Activated CD4-positive, alpha-beta T cell treated with anti-CD3 and anti-CD28 coated beads for 48 hours (primary cell): ENCODE measurements around the gene MYO1G.
"Not testable (repeated sequence)": the region's sequence is repeated elsewhere in the genome, so short reads cannot be mapped to it uniquely, and the experiment has no call there.

ENCODE experiments used
- DNase-seq: peaks from one replicate; pipeline ENCODE4 v3.0.0-alpha.2; 2020

MYO1G gene

DNA sequence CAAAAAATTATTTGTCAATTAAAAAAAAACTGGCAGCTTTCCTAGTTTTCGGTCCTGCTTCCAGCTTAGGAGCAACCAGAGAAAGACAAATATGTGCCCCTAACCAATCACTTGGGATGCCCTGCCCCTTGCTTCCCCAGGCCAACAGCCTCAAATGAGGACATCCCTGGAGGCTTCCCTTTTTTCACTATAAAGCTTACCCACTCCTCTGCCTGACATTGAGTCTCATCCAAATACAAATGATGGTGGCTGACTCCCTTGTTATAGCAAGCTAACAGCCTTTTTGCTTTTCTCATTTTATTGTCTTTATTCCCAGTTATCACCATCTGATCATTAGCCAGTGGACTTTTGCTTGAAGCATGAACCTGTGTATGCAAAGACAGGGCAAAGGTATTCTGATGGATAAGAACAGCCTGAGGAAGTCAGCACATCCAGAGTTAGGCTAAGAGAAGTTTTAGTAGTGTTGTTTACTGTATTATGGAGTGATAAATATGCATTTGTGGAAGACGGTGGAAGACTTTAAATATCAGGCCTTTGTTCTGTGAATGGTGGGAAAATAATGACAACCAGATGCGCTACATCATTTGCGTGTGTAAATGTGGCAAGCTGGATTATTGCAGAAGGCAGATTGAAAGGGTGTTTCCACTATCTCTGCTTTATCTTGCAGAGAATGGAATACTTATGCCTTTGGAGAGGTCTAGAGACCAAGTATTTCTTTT, 19.5 kb upstream of the MYO1G start:
- DNase-seq = no peak

DNA sequence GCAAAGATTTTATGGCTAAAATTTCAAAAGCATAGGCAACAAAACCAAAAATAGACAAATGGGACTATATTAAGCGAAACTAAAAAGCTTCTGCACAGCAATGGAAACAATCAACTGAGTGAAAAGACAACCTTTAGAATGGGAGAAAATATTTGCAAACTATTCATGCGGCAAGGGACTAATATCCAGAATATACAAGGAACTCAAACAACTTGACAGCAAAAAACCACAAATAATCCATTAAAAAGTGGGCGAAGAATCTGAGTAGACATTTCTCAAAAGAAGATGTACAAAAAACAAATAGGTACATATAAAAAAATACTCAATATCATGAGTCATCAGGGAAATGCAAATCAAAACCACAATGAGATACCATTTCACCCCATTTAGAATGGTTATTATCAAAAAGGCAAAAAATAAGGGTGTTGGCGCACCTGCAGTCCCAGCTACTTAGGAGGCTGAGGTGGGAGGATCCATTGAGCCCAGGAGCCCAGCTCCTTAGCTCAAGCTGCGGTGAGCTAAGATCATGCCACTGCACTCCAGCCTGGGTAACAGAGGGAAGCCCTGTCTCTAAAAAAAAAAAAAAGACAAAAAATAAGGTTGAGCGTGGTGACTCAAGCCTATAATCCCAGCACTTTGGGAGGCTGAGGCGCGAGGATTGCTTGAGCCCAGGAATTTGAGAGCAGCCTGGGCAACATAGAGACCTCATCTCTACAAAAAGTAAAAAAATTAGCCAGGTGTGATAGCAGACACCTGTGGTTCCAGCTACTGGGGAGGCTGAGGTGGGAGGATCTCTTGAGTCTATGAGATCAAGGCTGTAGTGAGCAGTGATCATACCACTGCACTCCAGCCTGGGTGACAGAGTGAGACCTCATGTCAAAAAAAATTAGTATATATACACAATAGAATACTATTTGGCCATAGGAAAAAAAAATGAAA, 17.0 kb upstream of the MYO1G start:
- DNase-seq = no peak

DNA sequence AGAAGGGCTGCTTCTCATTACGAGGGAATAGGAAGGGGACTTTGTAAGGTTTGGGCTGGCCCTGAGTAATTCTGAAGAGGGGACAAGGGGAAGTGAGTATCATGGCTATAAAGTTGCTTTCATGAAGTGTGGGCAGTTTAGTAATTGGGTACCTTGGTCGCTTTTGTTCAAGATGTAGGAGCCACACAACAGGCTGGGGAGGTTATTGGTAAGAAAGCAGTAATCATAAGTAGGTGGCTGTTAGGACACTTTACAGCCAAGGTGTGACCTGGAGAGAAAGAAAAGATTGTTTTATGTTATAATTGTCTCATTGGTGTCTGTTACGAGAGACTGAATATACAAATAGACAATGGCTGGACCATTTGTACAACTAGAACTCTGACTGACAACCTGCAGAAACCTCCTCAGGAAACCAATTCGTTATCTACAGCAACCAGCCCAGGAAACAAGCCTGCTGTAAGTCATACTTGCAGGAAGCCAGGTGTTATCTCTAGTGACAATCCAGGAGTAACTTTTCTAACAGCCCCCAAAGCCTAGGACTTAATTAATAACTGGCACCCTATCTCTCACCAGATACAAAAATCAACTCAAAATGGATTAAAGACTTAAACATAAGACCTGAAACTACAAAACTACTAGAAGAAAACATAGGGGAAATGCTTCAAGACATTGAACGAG, 16.2 kb upstream of the MYO1G start:
- DNase-seq = no peak

DNA sequence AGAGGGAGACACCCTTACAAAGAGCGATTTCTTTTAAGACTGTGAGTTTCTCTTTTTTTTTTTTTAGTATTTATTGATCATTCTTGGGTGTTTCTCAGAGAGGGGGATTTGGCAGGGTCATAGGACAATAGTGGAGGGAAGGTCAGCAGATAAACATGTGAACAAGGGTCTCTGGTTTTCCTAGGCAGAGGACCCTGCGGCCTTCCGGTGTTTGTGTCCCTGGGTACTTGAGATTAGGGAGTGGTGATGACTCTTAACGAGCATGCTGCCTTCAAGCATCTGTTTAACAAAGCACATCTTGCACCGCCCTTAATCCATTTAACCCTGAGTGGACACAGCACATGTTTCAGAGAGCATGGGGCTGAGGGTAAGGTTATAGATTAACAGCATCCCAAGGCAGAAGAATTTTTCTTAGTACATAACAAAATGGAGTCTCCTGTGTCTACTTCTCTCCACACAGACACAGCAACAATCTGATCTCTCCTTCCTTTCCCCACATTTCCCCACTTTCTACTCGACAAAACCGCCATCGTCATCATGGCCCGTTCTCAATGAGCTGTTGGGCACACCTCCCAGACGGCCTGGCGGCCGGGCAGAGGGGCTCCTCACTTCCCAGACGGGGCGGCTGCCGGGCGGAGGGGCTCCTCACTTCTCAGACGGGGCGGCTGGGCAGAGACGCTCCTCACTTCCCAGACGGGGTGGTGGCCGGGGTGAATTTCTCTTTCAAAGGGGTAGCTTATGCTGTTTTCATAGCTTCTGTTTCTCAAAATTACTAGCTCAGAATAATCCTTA, 13.4 kb upstream of the MYO1G start:
- DNase-seq = not testable (repeated sequence)

DNA sequence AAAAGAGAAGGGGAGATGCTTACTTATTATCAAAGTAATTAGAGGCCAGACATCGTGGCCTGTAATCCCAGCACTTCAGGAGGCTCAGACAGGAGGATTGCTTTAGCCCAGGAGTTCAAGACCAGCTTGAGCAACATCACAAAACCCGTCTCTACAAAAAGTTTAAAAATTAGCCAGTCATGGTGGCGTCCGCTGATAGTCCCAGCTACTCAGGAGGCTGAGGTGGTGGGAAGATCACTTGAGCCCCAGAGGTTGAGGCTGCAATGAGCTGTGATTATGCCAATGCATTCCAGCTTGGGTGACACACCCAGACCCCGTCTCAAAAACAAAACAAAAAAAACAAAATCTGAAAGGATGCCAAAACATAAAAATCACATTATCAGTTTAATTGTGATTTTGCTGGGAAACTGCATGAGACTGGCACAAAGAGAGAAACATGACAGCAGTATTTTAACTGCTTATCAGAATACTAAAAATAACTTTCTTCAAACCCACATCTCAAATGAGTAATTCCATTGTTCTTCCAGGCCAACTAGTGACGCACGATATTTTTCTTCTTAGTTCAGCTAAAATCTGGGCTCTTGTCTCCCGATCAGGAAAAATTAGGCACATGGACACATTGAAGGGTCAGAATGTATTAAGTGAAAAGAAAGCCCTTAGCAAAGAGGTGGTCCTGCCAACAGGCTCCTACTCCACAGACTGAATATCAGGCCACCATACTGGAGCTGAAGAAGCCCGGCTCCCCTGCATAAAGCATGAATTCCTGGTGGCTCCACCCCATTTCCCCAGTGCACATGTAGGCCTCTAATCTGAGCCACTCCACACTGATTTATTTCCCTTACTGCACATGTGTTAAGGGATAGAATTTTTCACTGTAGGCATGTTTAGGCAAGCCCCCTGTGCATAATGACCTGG, 11.6 kb upstream of the MYO1G start:
- no peak for DNase-seq

DNA sequence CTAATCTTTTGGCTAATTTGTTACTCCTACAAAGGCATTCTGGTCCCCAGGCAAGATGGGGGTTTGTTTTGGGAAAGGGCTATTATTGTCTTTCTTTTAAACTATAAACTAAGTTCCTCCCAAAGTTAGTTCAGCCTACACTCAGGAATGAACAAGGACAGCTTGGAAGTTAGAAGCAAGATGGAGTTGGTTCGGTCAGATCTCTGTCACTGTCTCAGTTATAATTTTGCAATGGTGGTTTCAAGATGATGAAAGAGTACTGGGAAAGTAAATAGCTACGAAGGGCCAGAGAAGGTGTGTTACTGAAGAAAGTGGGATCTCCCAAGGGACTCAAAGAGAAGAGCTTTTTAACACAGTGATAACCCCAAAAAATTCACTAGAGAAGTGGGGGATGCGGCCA, 10.3 kb upstream of the MYO1G start:
- no peak for DNase-seq

DNA sequence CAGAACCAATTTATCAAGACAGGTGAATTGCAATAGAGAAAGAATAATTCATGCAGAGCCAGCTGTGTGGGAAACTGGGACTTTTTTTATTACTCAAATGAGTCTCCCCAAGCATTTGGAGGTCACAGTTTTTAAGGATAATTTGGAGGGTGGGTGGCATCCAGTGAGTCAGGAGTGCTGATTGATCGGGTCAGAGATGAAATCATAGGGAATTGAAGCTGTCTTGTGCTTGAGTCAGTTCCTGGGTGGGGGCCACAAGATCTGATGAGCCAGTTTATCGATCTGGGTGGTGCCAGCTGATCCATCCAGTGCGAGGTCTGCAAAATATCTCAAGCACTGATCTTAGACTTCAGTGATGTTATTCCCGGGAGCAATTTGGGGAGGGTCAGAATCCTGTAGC, 9.9 kb upstream of the MYO1G start:
- DNase-seq = no peak

DNA sequence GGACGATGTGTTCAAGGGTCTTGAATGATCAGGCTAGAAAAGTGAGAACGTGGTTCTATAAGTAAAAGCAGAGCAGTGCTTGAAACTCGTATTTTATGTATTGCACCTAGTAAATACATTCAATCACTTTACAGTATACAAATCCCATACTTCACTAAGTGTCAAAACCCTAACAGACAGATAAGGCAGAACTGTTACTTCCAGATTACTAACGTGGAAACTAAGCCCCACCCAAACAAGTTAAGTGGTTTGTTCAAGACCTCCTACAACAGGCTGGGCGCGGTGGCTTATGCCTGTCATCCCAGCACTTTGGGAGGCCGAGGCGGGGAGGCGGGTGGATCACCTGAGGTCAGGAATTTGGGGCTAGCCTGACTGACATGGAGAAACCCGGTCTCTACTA, 9.2 kb upstream of the MYO1G start:
- no peak for DNase-seq

DNA sequence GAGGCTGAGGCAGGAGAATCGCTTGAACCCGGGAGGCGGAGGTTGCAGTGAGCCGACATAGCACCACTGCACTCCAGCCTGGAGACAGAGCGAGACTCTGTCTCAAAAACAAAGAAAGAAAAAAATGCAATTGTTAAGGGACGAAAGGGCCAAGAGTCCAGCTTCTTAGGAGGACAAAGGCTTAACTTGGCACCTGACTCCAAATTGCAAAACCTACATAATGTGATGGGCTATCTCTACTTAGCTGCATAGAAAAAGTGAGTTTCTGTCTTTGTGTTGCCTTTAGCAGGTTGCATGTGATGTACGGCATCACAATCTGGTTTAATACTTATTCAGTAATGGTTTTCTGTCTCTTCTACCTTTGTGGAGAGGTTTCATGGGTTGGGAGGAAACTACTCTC, 8.6 kb upstream of the MYO1G start:
- no peak for DNase-seq

DNA sequence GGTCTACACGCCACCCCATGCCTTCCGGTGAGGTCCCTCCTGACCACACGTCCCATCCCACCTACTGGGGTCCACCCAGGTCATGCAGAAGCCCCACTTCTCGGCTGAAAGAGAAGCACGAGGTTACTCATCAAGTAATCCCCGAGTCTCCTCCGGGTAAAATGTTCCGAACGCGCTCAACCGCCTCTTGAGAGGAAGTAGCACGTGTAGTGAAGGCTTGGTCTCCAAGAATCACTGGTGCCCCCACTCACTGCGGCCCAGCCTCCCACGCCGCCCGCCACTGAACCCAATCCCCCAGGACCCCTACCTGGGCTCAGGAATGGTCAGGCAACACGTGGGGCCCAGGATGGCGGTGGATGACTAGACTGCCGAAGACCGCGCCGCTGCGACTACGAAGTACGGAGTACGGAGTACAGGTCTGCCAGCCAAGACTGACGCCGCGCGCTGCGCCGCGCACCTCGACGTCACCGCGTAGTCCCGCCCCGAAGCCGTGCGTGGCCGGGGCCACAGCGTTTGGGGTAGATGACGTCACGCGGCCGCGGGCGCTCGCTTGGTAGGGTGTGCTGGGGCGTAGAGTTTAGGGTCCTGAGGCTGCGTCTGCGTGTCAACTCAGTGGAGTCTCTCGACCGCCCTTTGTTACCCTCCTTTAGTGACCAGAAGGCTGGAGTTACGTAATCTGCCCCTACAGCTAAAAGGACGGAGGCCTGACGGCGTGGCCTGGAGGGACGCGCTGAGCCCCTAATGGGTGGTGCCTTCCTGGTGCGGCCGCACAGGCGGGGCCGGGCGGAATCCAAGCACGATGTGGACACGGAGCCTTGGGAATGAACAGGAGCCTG, 7.6 kb upstream of the MYO1G start:
- peak; percentile 98 for DNase-seq

DNA sequence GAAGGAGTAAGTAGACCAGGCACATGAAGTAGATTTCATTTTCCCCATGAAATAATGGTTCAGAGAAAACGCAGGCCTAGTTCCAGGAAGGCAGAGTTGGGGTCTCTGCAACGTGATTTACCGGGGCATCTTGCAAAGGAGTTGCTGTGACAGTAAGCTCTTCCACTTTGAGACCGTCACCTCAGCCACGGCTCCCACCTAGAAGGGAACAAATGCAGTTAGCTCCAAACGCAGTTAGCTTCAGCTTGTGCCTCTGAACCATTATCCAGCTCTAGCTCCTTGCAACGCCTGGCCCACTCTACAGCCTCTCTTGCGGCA, 7.0 kb upstream of the MYO1G start:
- DNase-seq = no peak

DNA sequence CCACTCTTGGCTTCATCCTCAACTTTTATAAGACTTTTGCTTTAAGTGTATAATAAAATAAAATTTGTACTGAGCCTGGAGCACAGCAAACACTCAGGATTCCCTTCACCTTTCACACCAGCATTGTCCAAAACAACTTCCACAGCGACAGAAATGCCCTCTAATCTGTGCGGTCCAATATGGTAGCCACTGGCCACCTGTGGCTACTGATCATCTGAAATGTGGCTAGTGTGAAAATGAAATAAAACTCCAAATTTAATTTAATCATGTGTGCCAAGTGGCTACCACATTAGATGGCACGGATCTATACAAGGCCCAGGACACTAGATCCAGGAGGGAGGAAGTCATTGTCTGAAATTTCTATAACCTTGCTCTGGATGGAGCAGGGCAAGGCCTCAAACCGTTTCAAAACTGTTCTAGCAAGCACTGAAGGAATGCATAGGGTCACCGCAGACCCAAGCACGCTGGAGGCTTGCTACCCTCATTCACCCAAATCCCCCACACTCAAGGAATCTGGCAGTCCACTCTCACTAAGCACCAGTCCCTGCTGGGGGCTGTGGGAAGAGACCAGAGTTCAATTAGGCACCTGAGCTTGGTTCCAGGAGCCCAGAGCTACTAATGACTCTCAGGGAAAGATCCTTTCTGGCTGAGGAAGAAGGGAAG, 6.3 kb upstream of the MYO1G start:
- no peak for DNase-seq

DNA sequence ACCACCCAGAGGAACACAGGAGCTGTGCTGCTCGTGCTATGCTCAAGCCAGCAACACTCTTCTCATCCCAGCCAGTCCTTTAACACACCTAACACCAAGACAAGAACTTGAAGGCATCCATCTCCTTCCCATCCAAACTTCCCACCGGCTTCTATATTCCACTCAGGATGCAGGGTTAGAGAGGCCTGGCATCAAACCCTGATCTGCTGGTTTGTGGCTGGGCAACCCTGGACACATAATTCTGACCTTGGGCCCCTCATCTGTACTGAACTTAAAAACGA, 5.6 kb upstream of the MYO1G start:
- no peak for DNase-seq

DNA sequence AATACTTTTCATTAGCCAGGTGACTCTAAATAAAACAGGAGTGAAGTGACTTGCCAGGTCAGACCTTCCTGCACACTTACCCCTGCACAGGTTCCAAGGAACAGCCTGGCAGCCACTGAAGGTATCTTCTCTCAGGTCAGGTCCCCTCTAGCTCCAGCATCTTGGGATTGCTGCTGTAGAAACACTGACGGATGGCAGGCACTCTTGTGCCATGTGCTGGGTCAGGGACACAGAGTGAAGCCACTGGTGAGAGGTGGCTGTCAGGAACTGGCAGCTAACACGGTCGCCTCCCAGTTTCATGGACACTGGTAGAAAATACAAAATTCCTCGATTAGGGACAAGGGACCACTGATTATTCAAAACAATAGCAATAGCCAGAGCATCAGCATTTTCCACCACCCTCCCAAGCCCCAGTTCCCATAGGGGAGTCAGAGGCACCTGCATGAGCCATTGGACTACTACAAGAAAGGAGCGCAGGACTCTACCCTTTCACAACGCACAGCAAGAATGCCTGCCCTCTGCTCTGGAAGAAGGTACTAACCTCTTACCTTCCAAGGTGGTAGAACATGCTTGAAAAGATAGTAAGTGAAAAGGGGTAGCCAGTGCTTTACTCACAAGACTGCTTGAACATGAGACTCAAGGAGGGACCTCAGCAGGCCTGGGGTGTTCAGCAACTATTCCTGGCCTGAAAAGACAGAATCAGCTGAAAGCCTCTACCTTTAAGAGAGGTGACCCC, 5.1 kb upstream of the MYO1G start:
- DNase-seq = no peak

DNA sequence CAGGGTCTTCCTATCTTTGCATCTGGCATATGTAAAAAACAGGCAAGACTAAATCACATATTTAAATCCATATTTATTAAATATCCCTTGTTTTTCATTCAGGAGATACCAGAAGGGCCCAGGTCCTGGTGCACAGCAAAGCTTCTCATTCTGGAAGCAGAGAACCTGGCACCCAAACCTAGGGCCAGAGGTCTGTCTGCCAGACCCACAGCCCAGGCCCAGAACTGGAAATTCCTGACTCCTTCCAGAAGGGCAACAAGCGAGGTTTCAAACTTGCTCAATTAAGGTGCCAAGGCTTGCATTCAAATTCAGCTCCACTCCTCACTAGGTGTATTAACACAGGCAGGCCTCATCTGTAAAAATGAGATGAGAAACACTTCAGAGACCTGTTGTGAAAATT, 4.2 kb upstream of the MYO1G start:
- DNase-seq = no peak

DNA sequence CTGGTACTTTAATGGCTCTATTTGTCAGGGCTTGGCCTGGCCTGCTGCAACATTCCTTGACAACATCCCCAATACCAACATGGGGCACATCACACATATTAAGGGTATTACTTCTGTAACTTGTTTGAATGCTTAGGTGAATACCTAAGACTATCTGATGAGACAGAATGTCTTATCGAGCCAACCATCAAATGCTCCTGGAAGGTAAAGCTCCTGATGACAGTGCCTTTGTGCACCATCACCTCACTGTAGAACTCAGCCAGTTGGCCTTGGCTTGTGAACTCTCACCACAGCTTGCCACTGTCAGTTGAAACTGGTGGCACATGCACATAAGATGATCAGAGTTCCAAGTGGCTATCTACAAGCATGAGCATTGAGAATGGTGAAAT, 3.7 kb upstream of the MYO1G start:
- no peak for DNase-seq

DNA sequence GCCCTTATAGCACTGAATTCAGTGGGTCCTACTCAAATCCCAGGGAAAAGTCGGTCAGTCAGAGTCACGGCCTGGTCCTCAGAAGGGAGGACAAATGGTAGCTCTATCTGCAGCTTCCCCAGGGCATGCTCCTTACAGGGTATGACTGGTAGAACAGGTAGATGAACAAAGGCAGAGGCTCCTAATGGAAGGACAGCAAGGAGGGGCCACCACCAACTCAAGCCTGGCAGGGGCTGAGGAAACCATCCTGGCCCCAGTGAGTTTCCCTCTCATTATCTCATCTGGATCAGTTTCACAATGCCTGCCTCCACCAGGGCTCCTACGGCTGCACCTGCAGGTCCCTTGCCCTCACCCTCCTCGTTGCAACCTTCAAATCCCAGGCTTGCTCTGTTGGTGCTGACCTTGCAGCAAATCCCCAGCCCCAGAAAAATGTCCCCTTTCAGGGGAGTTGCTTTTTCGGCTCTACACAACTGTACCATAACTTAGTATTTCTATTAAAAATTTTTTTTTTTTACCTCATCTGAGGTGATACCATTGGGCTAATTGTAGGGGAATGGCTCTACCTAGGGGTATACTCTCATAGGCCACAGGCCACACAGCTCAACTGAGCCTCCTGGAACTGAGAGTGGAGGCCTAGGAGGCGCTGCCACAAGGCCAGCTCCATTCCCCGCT, 2.4 kb upstream of the MYO1G start:
- peak; percentile 69 for DNase-seq

DNA sequence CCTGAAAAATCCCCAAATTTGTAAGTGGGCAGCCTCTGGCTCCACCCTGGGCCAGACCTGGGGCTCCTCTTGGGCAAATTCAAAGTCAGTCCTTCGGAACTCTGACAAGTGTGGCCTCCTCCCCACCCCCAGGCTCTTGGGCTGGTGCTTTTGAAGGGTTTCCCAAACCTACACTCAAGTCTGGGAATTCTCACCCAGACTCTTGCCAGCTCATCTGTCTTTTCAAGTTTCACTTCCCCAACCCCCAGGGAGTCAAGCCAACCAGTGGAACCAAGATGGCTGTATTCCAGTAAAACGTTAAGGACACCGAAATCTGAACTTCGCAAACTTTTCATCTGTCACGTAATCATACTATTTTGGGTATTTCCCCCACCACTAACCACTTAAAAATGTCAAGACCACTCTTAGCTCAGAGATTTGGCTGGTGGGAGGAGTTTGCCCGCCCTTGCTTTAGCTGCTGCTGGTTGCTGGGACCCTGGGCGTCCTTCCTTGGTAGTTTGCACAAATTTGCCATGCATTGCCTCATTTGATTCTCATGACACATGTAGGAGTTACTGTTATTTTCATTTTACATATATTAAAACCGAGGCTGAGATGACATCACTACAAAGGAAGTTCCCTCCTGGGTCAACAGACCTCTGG, 1.7 kb upstream of the MYO1G start:
- DNase-seq = peak; percentile 91
